NT2/D1 (cell line): ENCODE results near the gene TNFRSF14.

Experiments used
- DNase-seq: peaks from one replicate; pipeline ENCODE4 v3.0.0-alpha.2; 2011; ENCODE audit warnings: low read depth, low spot score
- H3K27me3 ChIP-seq: 2 replicates; pipeline ENCODE4 v1.6.0; 2011; ENCODE audit warnings: mild to moderate bottlenecking; ENCODE audit not compliant: insufficient read length, insufficient read depth
- H3K36me3 ChIP-seq: 2 replicates; pipeline ENCODE4 v1.6.1; 2011; ENCODE audit warnings: mild to moderate bottlenecking, low read length, mixed read lengths; ENCODE audit not compliant: insufficient read depth, insufficient read length
- H3K4me1 ChIP-seq: 2 replicates; pipeline ENCODE4 v1.5.1; 2011; ENCODE audit not compliant: insufficient read depth, insufficient read length
- H3K4me3 ChIP-seq: 2 replicates; pipeline ENCODE4 v1.5.1; 2011; ENCODE audit warnings: low read depth; ENCODE audit not compliant: insufficient read length
- H3K9ac ChIP-seq: 2 replicates; pipeline ENCODE4 v1.6.0; 2011; ENCODE audit warnings: low read depth; ENCODE audit not compliant: insufficient read length
- H3K9me3 ChIP-seq: 2 replicates; pipeline ENCODE4 v1.5.1; 2011; ENCODE audit warnings: mild to moderate bottlenecking, low read length; ENCODE audit not compliant: insufficient read depth
- SUZ12 ChIP-seq: IDR thresholded peaks from 2 replicates; pipeline ENCODE4 v1.6.1; 2011; ENCODE audit not compliant: insufficient read length, insufficient read depth; ENCODE audit errors: extremely low read depth
- YY1 ChIP-seq: IDR thresholded peaks from 2 replicates; pipeline ENCODE4 v1.6.1; 2011; ENCODE audit not compliant: insufficient read length, insufficient read depth
- ZNF274 ChIP-seq: IDR thresholded peaks from 2 replicates; pipeline ENCODE4 v1.6.1; 2011; ENCODE audit warnings: mild to moderate bottlenecking, low read depth, low read length

TNFRSF14 gene

DNA sequence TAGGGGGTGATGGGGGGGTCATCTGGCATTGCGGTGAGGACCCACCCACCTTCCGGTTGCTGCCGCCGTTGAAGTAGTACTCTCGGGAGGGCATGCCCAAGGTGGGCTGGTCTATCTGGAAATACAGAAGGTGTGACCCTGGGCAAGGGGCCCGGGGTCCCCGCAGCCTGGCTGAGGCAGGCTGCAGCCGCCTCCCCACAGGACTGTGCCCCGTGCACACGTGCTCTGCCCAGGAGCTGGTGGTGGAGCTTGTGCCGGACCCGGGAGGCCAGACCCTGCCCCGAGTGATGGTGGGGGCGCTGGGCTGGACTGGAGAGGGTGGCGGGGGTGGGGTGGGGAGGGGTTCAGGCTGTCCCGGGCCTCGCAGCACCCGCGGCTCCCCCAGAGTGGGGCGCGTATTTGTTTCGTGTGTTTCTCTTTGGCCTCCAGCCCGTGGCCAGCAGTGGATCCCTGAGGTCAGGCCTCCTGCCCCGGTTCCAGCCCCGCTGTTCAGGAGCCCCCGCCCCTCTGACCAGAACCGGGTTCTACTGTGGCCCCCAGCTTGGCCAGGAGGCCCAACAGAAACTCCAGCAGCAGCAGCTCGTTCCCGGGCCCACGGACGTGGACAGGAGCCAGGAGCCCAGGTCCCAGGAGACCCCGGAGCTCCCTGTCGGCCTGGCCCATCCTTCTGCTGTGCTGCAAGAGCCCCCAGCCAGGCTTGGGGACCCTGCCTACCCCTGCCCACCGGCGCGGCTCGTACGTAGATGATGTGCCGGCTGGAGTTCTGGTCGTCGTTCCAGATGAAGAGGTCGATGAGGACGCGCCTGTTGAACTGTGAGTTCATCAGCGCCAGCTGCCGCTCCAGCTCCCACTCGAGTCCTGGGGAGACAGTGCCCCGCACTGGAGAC is 49.6 kb downstream of the TNFRSF14 start:
- H3K27me3 ChIP-seq: peaks cover 10% of the 10 kb centered on the region
- H3K4me1 ChIP-seq: no peaks in the 10 kb centered on the region
- no peak for TF ChIP-seq SUZ12
- no peak for TF ChIP-seq YY1
- no peak for TF ChIP-seq ZNF274

DNA sequence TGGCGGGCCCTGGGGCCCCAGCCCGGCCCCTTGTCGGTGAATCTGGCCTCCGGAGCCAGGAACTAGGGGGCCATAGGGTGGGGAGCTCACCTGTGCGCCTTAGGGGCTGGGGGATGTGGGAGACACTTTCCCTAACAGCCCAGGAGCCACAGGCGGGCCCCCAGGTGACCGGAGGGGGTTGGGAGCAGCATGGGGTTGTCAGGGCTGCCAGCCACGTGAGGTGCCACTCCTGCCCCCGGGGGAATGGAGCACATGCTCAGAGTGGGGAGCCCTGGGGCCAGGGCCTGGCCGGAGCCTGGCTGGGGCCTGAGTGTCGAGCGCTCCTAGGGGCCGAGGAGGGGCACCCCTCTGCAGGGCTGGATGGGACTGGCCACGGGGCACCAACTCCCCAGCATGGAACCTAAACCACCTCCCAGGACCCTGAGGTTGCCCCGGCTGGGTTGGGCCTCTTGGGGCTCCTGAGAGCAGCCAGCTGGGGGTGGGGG is 50.3 kb downstream of the TNFRSF14 start:
- peaks cover under 1% of the 10 kb centered on the region for H3K4me1 ChIP-seq
- no peak overlapping the region for H3K4me3 ChIP-seq
- no peak overlapping the region for H3K9ac ChIP-seq
- H3K36me3 ChIP-seq: no peaks in the 10 kb centered on the region
- H3K27me3 ChIP-seq: peaks cover 10% of the 10 kb centered on the region
- H3K9me3 ChIP-seq: no peaks in the 10 kb centered on the region
- DNase-seq: no peak
- no peak for TF ChIP-seq YY1
- no peak for TF ChIP-seq SUZ12
- TF ChIP-seq ZNF274: no peak

More for the DNA sequence above, 49.6 kb downstream of the TNFRSF14 start:
- no peak overlapping the region for H3K9ac ChIP-seq
- H3K4me3 ChIP-seq: no peak overlapping the region
- DNase-seq: no peak
- no peaks in the 10 kb centered on the region for H3K36me3 ChIP-seq
- H3K9me3 ChIP-seq: no peaks in the 10 kb centered on the region

DNA sequence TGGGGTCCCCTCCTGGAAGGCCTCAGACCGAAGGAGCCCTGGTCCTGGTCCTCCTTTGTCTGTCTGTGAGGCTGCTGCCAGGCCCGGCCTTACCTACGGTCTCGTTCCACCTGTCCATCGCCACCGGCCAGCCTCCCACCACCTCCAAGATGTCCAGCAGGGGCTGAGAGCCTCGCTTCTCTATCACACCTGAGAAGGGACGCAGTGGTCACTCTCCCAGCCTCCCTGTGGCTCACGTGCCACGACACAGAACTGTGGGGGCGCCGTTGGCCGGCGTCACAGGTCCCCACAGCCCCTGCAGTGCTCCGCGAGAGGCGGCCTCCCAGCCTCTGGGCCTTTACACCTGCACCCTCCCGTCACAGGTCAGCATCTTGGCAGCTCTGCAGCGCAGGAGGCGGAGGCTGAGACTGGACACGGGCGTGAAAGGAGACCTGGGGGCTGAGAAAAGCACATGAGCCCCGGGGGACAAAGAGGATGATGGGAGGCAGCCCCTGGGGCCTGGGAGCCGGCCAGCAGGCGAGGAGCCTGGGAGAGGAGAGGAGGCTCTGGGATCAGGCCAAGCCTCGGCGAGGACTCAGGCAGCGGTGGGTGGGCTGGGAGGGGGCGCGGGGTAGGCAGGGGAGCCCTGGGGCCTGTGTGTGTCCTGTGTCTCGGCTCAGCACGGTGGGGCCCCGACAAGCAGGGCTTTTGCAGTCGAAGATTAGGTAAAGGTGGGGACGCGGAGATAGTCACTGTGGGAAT is 50.9 kb downstream of the TNFRSF14 start:
- H3K9me3 ChIP-seq: no peaks in the 10 kb centered on the region
- no peak for DNase-seq
- H3K4me1 ChIP-seq: peaks cover 5% of the 10 kb centered on the region
- no peak overlapping the region for H3K9ac ChIP-seq
- peaks cover 10% of the 10 kb centered on the region for H3K27me3 ChIP-seq
- H3K4me3 ChIP-seq: no peak overlapping the region
- H3K36me3 ChIP-seq: no peaks in the 10 kb centered on the region
- TF ChIP-seq ZNF274: no peak
- no peak for TF ChIP-seq YY1
- TF ChIP-seq SUZ12: no peak

DNA sequence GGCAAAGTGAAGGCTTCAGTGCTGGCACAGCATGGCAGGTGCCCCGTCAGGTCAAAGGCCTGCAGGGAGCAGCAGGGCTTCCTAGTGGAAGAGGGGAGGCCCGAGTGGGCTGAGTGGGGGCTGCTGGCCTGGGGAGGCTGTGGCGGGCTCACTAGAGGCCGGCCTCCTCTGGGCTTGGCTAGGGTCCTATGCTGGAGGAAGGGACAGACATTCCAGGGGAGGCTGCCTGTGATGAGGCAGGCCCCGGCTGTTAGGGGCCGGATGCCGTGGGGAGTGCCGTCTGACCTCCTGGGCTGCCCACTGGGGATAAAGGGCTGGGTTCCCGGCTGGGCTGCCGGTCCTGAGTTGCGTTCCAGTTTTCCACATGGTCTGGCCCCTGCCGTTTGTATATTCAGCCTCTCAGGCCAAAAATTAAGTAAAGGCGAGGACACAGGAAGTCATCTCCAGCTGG is 51.5 kb downstream of the TNFRSF14 start:
- no peak for DNase-seq
- Histone ChIP-seq H3K4me1 (peaks cover 7% of the 10 kb centered on the region), H3K36me3 (no peaks in the 10 kb centered on the region), H3K9ac (no peak overlapping the region), H3K4me3 (no peak overlapping the region), H3K27me3 (peaks cover 10% of the 10 kb centered on the region), H3K9me3 (no peaks in the 10 kb centered on the region)
- TF ChIP-seq ZNF274: no peak
- TF ChIP-seq YY1: no peak
- TF ChIP-seq SUZ12: no peak

DNA sequence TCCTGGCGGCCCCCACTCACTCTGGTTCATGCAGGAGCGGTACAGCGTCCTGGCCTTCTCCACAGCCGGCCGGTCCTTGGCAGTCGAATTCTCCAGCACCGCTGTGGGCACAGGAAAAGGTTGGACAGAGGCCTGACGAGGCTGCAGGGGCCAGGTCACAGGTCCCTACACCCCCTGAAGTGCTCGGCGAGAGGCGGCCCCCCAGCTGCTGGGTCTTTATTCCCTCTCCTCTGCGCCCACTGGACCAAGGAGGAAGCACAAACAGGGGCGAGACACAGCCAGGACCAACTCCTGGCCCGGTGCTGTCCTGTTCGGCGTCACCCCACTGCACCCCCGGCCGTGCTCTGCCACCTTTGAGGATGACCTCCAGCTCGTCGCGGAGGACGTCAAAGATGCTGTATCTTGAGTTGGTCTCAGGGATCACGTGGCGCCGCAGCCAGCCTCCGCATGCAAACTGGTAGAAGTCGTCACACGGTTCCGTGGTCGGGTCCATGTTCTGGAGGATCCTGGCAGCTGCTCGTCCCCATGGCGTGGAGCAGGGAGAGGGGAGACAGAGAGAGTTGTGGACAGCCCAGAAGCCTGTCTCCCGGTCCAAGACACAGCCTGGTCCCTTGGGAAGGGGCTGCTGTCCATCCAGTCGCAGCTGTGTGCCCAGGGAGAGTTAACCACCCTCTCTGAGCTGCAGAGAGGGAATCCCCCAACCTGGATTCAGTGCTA is 53.3 kb downstream of the TNFRSF14 start:
- H3K4me3 ChIP-seq: no peak overlapping the region
- no peak for DNase-seq
- H3K4me1 ChIP-seq: peaks cover 9% of the 10 kb centered on the region
- TF ChIP-seq ZNF274 (no peak), YY1 (no peak), SUZ12 (no peak)
- no peak overlapping the region for H3K9ac ChIP-seq
- H3K9me3 ChIP-seq: no peaks in the 10 kb centered on the region
- no peaks in the 10 kb centered on the region for H3K36me3 ChIP-seq
- H3K27me3 ChIP-seq: peaks cover 10% of the 10 kb centered on the region

DNA sequence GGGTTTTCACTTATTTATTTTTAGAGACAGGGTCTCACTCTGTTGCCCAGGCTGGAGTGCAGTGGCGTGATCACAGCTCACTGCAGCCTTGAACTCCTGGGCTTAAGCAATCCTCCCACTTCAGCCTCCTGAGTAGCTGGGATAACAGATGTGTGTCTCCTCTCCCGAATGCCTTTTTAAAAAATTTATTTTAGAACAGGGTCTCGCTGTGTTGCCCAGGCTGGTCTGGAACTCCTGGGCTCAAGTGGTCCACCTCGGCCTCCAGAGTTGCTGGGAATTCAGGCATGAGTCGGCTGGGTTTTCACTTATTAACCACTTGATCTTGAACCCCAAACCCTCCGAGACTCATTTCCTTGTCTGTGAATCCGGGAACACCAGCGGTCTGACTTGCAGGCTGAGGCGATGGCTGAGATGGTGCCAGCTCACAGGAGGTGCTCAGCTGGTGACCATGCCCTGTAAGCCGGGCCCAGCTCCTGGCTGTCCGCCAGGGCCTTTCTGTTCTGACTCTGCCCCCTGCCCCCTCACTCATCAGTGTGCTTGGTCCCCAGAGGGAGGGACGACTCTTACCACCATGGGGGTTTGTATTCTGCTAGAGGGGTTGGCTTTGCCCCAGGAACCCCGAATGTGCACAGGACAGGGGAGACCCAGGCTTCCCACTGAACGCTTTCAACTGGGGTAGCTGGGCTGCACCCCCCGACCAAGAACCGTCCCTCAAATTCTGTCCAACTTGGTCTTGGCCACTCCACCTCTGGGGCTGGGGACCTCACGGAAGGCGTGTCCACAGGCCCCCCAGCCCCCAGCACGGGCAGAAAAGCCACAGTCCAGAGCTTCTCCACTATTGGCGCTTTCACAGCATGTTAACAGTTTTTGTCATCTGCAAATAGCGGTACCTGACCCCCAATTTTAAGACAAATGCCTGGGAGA is 54.1 kb downstream of the TNFRSF14 start:
- DNase-seq: no peak
- peaks cover 10% of the 10 kb centered on the region for H3K27me3 ChIP-seq
- no peak for TF ChIP-seq SUZ12
- no peak for TF ChIP-seq ZNF274
- no peak for TF ChIP-seq YY1

More for the DNA sequence above, 54.1 kb downstream of the TNFRSF14 start:
- H3K4me3 ChIP-seq: no peak overlapping the region
- H3K9ac ChIP-seq: no peak overlapping the region
- H3K9me3 ChIP-seq: no peaks in the 10 kb centered on the region
- H3K4me1 ChIP-seq: peaks cover 9% of the 10 kb centered on the region
- H3K36me3 ChIP-seq: no peaks in the 10 kb centered on the region
